NCI-H146 treated with DMSO at 0.1 percent for 48 hours (cell line): ENCODE measurements around the gene AP1G1.
A peak's percentile ranks its signal among the peaks of the same experiment; 100 is the strongest.

ENCODE experiments used
- DNase-seq: peaks from one replicate; lab custom pipeline; 2025; ENCODE audit not compliant: unreplicated experiment; lab: John Stamatoyannopoulos, UW

The AP1G1 gene

GRCh38 chr16:71758293-71758760 lies 50.3 kb downstream of the AP1G1 start:
- no peak for DNase-seq

- no peak for DNase-seq
These were observed 54.0 kb downstream of the AP1G1 start for GRCh38 chr16:71754652-71755051.

GRCh38 chr16:71754108-71754507 lies 54.5 kb downstream of the AP1G1 start:
- DNase-seq, result no peak

GRCh38 chr16:71748226-71748625 lies 60.4 kb downstream of the AP1G1 start:
- no peak for DNase-seq

- no peak for DNase-seq
These were observed 62.1 kb downstream of the AP1G1 start for GRCh38 chr16:71746442-71747046.

GRCh38 chr16:71738855-71739254 lies 69.8 kb downstream of the AP1G1 start:
- no peak for DNase-seq

- DNase-seq, result no peak
These were observed 71.1 kb downstream of the AP1G1 start for GRCh38 chr16:71737501-71737900.

GRCh38 chr16:71734511-71734910 lies 74.1 kb downstream of the AP1G1 start:
- no peak for DNase-seq

GRCh38 chr16:71732587-71732986 lies 76.0 kb downstream of the AP1G1 start:
- DNase-seq, result no peak

GRCh38 chr16:71727551-71728324 lies 80.9 kb downstream of the AP1G1 start:
- no peak for DNase-seq

- DNase-seq, result no peak
These were observed 81.9 kb downstream of the AP1G1 start for GRCh38 chr16:71726476-71727315.

GRCh38 chr16:71724320-71724751 lies 84.3 kb downstream of the AP1G1 start, which contains the start of gene PHLPP2:
Gene PHLPP2, minus strand, starts transcription at chr16:71724701. Its CDS starts 9,906 bp downstream, at chr16:71714795.
- DNase-seq, result no peak

GRCh38 chr16:71723537-71724319 lies 84.9 kb downstream of the AP1G1 start:
- DNase-seq, result peak; percentile 75

GRCh38 chr16:71722801-71723536 lies 85.7 kb downstream of the AP1G1 start:
- DNase-seq, result peak; percentile 35

GRCh38 chr16:71721066-71721740 lies 87.4 kb downstream of the AP1G1 start:
- no peak for DNase-seq

GRCh38 chr16:71712501-71712900 lies 96.1 kb downstream of the AP1G1 start:
- DNase-seq, result no peak

- DNase-seq, result no peak
These were observed 96.8 kb downstream of the AP1G1 start for GRCh38 chr16:71711789-71712188.

GRCh38 chr16:71709229-71709781 lies 99.3 kb downstream of the AP1G1 start:
- no peak for DNase-seq

- DNase-seq, result no peak
These were observed 99.9 kb downstream of the AP1G1 start for GRCh38 chr16:71708696-71709095.
